GM12891 (cell line): ENCODE results near the gene TMCC1.

Source experiments
- POLR2A ChIP-seq: IDR thresholded peaks from 2 replicates; pipeline ENCODE4 v1.6.1; 2011; ENCODE audit warnings: low read depth, low read length, control low read depth
- POLR2AphosphoS5 ChIP-seq: IDR thresholded peaks from 2 replicates; pipeline ENCODE4 v1.6.1; 2011; ENCODE audit warnings: low read depth, low read length, control low read depth

DNA sequence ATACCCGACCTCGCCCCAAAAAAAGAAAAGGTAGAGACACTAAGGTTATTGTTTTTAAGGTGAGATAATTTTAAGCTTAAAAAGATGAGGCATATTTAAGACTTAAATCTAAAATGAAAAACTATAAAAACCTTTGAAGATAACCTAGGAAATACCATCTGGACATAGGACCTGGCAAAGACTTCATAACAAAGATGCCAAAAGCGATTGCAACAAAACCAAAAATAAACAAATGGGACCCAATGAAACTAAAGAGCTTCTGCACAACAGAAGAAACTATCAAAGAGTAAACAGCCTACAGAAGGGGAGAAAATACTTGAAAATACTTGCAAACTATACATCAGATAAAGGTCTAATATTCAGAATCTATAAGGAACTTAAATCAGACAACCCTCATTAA, 80.9 kb downstream of the TMCC1 start:
- TF ChIP-seq POLR2AphosphoS5 (no peak), POLR2A (no peak)
